Measurements from ENCODE around the gene FOXO3. TPM values are rescaled to one million over a fixed set of nuclear protein-coding genes. Genes with fewer than 3 reads are reported as not detected.

FOXO3 gene
- total RNA-seq, 4 donors from 2014 or later = 52.3 to 71.2 (median 61.3) TPM

GRCh38 chr6:108665495-108666196 is 104.9 kb downstream of the FOXO3 start:
- intact Hi-C loops (cut with DNase I; ENCODE audit: low total_unique reads) = no loop called here
- H3K27ac ChIP-seq = no peak overlapping the region
- no peaks in the 10 kb centered on the region for H3K9me3 ChIP-seq
- peaks cover 4 to 20% of the 10 kb centered on the region in 2 donors for H3K4me1 ChIP-seq
- H3K4me3 ChIP-seq = no peak overlapping the region
- no peak for DNase-seq
- H3K27me3 ChIP-seq = no peaks in the 10 kb centered on the region
- no peaks in the 10 kb centered on the region for H3K36me3 ChIP-seq
- TF ChIP-seq, protein P1, sequence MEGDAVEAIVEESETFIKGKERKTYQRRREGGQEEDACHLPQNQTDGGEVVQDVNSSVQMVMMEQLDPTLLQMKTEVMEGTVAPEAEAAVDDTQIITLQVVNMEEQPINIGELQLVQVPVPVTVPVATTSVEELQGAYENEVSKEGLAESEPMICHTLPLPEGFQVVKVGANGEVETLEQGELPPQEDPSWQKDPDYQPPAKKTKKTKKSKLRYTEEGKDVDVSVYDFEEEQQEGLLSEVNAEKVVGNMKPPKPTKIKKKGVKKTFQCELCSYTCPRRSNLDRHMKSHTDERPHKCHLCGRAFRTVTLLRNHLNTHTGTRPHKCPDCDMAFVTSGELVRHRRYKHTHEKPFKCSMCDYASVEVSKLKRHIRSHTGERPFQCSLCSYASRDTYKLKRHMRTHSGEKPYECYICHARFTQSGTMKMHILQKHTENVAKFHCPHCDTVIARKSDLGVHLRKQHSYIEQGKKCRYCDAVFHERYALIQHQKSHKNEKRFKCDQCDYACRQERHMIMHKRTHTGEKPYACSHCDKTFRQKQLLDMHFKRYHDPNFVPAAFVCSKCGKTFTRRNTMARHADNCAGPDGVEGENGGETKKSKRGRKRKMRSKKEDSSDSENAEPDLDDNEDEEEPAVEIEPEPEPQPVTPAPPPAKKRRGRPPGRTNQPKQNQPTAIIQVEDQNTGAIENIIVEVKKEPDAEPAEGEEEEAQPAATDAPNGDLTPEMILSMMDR (IDR thresholded peaks at IDR 0.05) = no peak
- no peak for TF ChIP-seq POLR2A (IDR thresholded peaks at IDR 0.05)

DNA sequence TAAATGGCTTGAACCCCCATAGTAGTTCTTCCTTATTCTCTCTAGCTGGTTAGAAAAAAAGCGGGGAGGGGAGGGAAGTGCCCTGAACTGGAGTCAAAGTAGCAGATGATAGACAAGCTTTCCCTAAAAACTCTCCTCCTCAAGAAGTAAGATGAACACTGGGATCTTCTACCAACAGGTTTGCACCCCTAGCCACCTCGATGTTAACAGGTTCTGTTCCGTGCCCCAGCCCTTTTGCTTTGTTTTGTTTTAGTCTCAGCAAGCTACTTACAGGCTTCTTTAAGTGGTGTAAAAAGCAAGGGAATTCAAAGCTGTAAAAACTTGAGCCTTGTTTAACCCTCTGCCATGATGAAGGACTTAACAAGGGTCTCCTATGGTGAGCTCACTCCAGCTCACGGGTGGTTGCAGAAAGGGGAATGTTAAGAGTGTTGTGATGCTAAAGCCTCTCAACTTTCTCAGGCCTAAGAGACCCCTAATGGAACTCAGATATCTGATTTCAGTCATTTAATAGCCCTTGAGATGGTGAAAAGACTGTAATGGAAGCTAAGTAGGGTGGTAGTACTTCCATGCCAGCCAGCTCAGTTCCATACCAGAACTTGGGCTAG is 106.0 kb downstream of the FOXO3 start:
- intact Hi-C loops (cut with DNase I; ENCODE audit: low total_unique reads) = no loop called here
- Histone ChIP-seq H3K27ac (no peak overlapping the region), H3K4me1 (peaks cover 13 to 15% of the 10 kb centered on the region in 2 donors)

DNA sequence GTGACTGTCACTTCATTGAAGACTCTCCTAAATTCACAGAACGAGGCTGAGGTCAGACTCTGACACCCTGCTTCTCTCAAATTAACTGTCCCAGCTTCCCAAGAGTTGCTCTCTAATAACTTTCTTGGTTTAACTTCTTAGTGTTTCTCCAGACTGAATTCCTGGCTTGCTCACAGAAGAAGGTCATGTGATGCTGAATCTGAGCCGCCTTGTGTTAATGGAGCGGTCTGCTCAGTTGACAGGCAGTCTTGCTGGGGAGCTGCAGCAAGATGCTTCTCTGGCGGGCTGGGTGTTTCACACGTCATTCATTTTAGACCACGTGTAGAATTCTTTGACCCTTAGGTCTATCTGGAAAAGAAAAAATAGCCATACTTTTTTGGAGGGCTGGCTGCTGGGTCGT is 107.3 kb downstream of the FOXO3 start:
- DNase-seq = no peak
- Histone ChIP-seq H3K9me3 (no peaks in the 10 kb centered on the region), H3K4me3 (no peak overlapping the region), H3K36me3 (no peaks in the 10 kb centered on the region), H3K27me3 (no peaks in the 10 kb centered on the region), H3K4me1 (peaks cover 8 to 9% of the 10 kb centered on the region in 2 donors), H3K27ac (no peak overlapping the region)
- intact Hi-C loops (cut with DNase I; ENCODE audit: low total_unique reads) = no loop called here
- no peak for TF ChIP-seq POLR2A (IDR thresholded peaks at IDR 0.05)
- TF ChIP-seq, protein P1 (IDR thresholded peaks at IDR 0.05) = no peak

More for the DNA sequence above, 106.0 kb downstream of the FOXO3 start:
- no peak overlapping the region for H3K4me3 ChIP-seq
- no peak for DNase-seq
- no peaks in the 10 kb centered on the region for H3K9me3 ChIP-seq
- no peaks in the 10 kb centered on the region for H3K27me3 ChIP-seq
- TF ChIP-seq, protein P1 (IDR thresholded peaks at IDR 0.05) = no peak
- TF ChIP-seq POLR2A (IDR thresholded peaks at IDR 0.05) = no peak
- no peaks in the 10 kb centered on the region for H3K36me3 ChIP-seq

GRCh38 chr6:108669673-108670072 is 109.0 kb downstream of the FOXO3 start:
- DNase-seq = no peak
- H3K27me3 ChIP-seq = no peaks in the 10 kb centered on the region
- TF ChIP-seq, protein P1 (IDR thresholded peaks at IDR 0.05) = no peak
- no peak for TF ChIP-seq POLR2A (IDR thresholded peaks at IDR 0.05)
- H3K4me1 ChIP-seq = peaks cover 8 to 9% of the 10 kb centered on the region in 2 donors
- H3K4me3 ChIP-seq = no peak overlapping the region
- no peaks in the 10 kb centered on the region for H3K9me3 ChIP-seq
- H3K36me3 ChIP-seq = no peaks in the 10 kb centered on the region
- intact Hi-C loops (cut with DNase I; ENCODE audit: low total_unique reads) = loop anchor here (10.0 kb wide), 1 partner anchor 105 kb away; the partner anchor contains the start of gene FOXO3
- no peak overlapping the region for H3K27ac ChIP-seq

DNA sequence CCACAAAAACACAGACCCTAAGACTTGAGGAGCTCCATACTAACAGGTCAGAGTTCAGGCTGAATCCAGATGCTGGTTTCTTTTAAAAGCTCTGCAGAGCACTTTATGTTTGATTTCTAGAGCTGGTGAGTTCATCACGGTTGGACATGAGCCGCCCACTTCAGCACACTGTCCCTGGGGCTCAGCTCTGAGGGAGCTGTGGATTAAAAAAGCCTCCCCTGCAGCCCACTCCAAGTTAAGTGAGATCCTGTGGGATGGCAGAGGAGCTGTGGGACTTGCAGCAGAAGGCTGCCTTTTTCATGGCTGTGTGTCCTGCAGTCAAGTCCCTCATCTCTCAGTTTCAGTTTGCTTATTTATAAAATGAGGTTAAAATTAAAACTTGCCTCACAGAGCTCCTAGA is 110.5 kb downstream of the FOXO3 start:
- no peak for DNase-seq
- Histone ChIP-seq H3K4me1 (peaks cover 14 to 20% of the 10 kb centered on the region in 2 donors), H3K9me3 (no peaks in the 10 kb centered on the region), H3K4me3 (no peak overlapping the region), H3K27me3 (no peaks in the 10 kb centered on the region), H3K36me3 (no peaks in the 10 kb centered on the region), H3K27ac (no peak overlapping the region)
- intact Hi-C loops (cut with DNase I; ENCODE audit: low total_unique reads) = loop anchor here (10.0 kb wide), 1 partner anchor 106 kb away; the partner anchor contains the start of gene FOXO3
- TF ChIP-seq, protein P1 (IDR thresholded peaks at IDR 0.05) = no peak
- no peak for TF ChIP-seq POLR2A (IDR thresholded peaks at IDR 0.05)

All from uterus (tissue), 4 donors.